Mesenchymal stem cell (in vitro differentiated cells and primary cell): ENCODE results near the gene SYTL2.

Experiments
- DNase-seq: peaks from one replicate; pipeline ENCODE4 v3.0.0-alpha.2; 2013
- H2AFZ ChIP-seq: one replicate; pipeline ENCODE4 v1.6.1; 2013; ENCODE audit warnings: low read depth, mild to moderate bottlenecking, control low read depth, inconsistent platforms, low read length, moderate library complexity
- H2AK5ac ChIP-seq: 2 replicates; pipeline ENCODE4 v1.6.1; 2013; ENCODE audit warnings: low read length, moderate library complexity, mild to moderate bottlenecking, inconsistent platforms; ENCODE audit not compliant: severe bottlenecking
- H2BK120ac ChIP-seq: one replicate; pipeline ENCODE4 v1.6.1; 2013; ENCODE audit warnings: low read depth, mild to moderate bottlenecking, inconsistent platforms, low read length, moderate library complexity
- H2BK12ac ChIP-seq, 2 experiments: one replicate each; pipeline ENCODE4 v1.6.1; 2013; ENCODE audit warnings: inconsistent platforms in 2 of 2, low read length in 2 of 2, mild to moderate bottlenecking in 2 of 2, moderate library complexity in 2 of 2, control low read depth in 1 of 2
- H2BK15ac ChIP-seq: one replicate; pipeline ENCODE4 v1.6.1; 2013; ENCODE audit warnings: mild to moderate bottlenecking, low read depth, inconsistent platforms; ENCODE audit not compliant: poor library complexity, severe bottlenecking
- H2BK5ac ChIP-seq: 2 replicates; pipeline ENCODE4 v1.6.1; 2013; ENCODE audit warnings: low read depth, mild to moderate bottlenecking, low read length, control low read depth, inconsistent platforms; ENCODE audit not compliant: poor library complexity, severe bottlenecking
- H3K14ac ChIP-seq, 2 experiments: one replicate each; pipeline ENCODE4 v1.6.1; 2013; ENCODE audit warnings: inconsistent platforms in 2 of 2, low read length in 2 of 2, control low read depth in 1 of 2, mild to moderate bottlenecking in 1 of 2, moderate library complexity in 1 of 2
- H3K18ac ChIP-seq, 2 experiments: one replicate each; pipeline ENCODE4 v1.6.1; 2013; ENCODE audit warnings: inconsistent platforms in 2 of 2, low read length in 2 of 2, control low read depth in 1 of 2, low read depth in 1 of 2, mild to moderate bottlenecking in 1 of 2
- H3K23ac ChIP-seq, 2 experiments: one replicate each; pipeline ENCODE4 v1.6.1; 2013; ENCODE audit warnings: inconsistent platforms in 2 of 2, low read length in 2 of 2, mild to moderate bottlenecking in 2 of 2, moderate library complexity in 2 of 2, control low read depth in 1 of 2
- H3K27ac ChIP-seq: 2 replicates; pipeline ENCODE4 v1.5.1; 2013; ENCODE audit warnings: mild to moderate bottlenecking, moderate library complexity, low read length, control low read depth, inconsistent platforms; ENCODE audit not compliant: poor library complexity, severe bottlenecking
- H3K27me3 ChIP-seq, 2 experiments: 2 replicates each; pipeline versions ENCODE4 v1.6.1 to v1.7.0; 2013; ENCODE audit warnings: low read length in 2 of 2, mild to moderate bottlenecking in 2 of 2, moderate library complexity in 2 of 2, control low read depth in 1 of 2, inconsistent platforms in 1 of 2; ENCODE audit not compliant: control insufficient read depth in 1 of 2, insufficient read depth in 1 of 2
- H3K36me3 ChIP-seq, 2 experiments: 2 replicates each; pipeline versions ENCODE4 v1.6.1 to v1.7.0; 2013; ENCODE audit warnings: low read length in 2 of 2, control low read depth in 1 of 2, inconsistent platforms in 1 of 2, low read depth in 1 of 2, mild to moderate bottlenecking in 1 of 2; ENCODE audit not compliant: insufficient read depth in 2 of 2, control insufficient read depth in 1 of 2
- H3K4ac ChIP-seq, 2 experiments: one replicate each; pipeline ENCODE4 v1.6.1; 2013; ENCODE audit warnings: inconsistent platforms in 2 of 2, low read length in 2 of 2, mild to moderate bottlenecking in 2 of 2, moderate library complexity in 2 of 2, control low read depth in 1 of 2, low read depth in 1 of 2
- H3K4me1 ChIP-seq: 2 replicates; pipeline ENCODE4 v1.6.1; 2013; ENCODE audit warnings: low read depth, low read length, control low read depth; ENCODE audit not compliant: control insufficient read depth, insufficient read depth
- H3K4me2 ChIP-seq: 2 replicates; pipeline ENCODE4 v1.6.1; 2013; ENCODE audit warnings: low read length, mild to moderate bottlenecking, inconsistent platforms; ENCODE audit not compliant: poor library complexity, severe bottlenecking
- H3K4me3 ChIP-seq, 2 experiments: 2 replicates each; pipeline versions ENCODE4 v1.5.1 to v1.7.0; 2013; ENCODE audit warnings: low read length in 2 of 2, mild to moderate bottlenecking in 2 of 2, control low read depth in 1 of 2, low read depth in 1 of 2; ENCODE audit not compliant: insufficient read depth in 1 of 2
- H3K79me1 ChIP-seq: replicated peaks from 2 replicates; pipeline ENCODE4 v1.6.1; 2013; ENCODE audit warnings: mild to moderate bottlenecking, control low read depth, low read length, inconsistent platforms; ENCODE audit not compliant: poor library complexity, severe bottlenecking
- H3K9ac ChIP-seq: 2 replicates; pipeline ENCODE4 v1.7.0; 2013; ENCODE audit warnings: mild to moderate bottlenecking, low read length, moderate library complexity
- H3K9me3 ChIP-seq: 2 replicates; pipeline ENCODE4 v1.7.0; 2013; ENCODE audit warnings: mild to moderate bottlenecking, low read length; ENCODE audit not compliant: control insufficient read depth
- H4K8ac ChIP-seq: one replicate; pipeline ENCODE4 v1.6.1; 2013; ENCODE audit warnings: inconsistent platforms, mild to moderate bottlenecking, low read length, moderate library complexity
- H4K91ac ChIP-seq: one replicate; pipeline ENCODE4 v1.6.1; 2013; ENCODE audit warnings: mild to moderate bottlenecking, low read length, inconsistent platforms
- WGBS: methylation state at CpG from one replicate; pipeline ENCODE4 v1.1.7; 2013; ENCODE audit warnings: mixed read lengths; 5-methylcytosine and 5-hydroxymethylcytosine counted together

SYTL2 gene

DNA sequence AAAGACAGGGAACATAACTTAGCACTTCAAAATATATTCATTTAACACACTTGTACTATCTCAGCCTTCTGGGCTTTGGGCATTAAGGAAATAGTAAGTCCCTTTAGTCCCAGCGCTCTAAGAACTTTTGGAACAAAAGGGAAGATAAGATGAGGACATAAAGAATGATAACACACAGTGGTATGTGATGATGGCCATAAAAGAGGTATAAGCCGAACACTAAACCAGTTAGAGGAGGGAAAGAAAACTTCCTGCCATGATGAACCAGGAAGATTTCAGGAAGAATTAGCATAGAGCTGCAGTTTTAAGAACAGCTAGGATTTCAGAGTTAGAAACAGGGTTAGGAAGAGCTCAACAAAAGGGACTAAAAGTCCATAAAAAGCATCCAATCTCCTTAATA lies 11.8 kb downstream of the SYTL2 start:
- Histone ChIP-seq H3K4ac (no peak overlapping the region), H2BK120ac (no peak overlapping the region), H3K27me3 (no peaks in the 10 kb centered on the region), H2BK12ac (no peak overlapping the region), H3K36me3 (no peaks in the 10 kb centered on the region), H2AFZ (no peak overlapping the region), H3K79me1 (peaks cover 2% of the 10 kb centered on the region), H3K27ac (no peak overlapping the region), H3K4me3 (no peak overlapping the region), H2AK5ac (no peak overlapping the region), H4K8ac (no peak overlapping the region), H3K14ac (no peak overlapping the region), H3K4me1 (no peaks in the 10 kb centered on the region), H3K9ac (no peak overlapping the region), H3K9me3 (no peaks in the 10 kb centered on the region), H4K91ac (no peak overlapping the region), H2BK5ac (no peak overlapping the region), H3K4me2 (no peak overlapping the region), H3K18ac (no peak overlapping the region), H3K23ac (no peak overlapping the region), H2BK15ac (no peak overlapping the region)
- no peak for DNase-seq
- WGBS, result 76% methylated on average over 2 of the region's 2 CpGs

DNA sequence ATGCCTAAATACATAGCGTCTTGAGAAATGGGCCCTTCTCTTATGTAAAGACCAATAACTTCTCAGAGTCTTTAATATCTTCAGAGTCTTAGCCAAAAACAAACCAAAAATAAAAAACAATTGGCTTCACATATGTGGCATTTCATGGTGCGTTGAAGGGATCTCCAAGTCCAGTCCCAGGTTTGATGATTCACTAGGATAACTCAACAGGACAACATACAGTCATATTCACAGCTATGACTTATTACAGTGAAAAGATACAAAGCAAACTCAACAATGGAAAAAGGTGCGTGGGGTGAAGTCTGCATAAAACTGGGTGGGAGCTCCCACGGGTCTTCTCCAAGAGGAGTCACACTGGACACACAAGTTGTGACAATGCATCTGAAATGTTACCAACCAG lies 12.6 kb downstream of the SYTL2 start:
- Histone ChIP-seq H3K4me2 (no peak overlapping the region), H2BK120ac (no peak overlapping the region), H3K4me1 (no peaks in the 10 kb centered on the region), H3K9me3 (no peaks in the 10 kb centered on the region), H2AK5ac (no peak overlapping the region), H3K36me3 (no peaks in the 10 kb centered on the region), H2BK5ac (no peak overlapping the region), H3K79me1 (peaks cover 2% of the 10 kb centered on the region), H4K91ac (no peak overlapping the region), H3K4me3 (no peak overlapping the region), H3K27ac (no peak overlapping the region), H4K8ac (no peak overlapping the region), H3K14ac (no peak overlapping the region), H3K4ac (no peak overlapping the region), H2BK15ac (no peak overlapping the region), H2BK12ac (no peak overlapping the region), H3K9ac (no peak overlapping the region), H3K18ac (no peak overlapping the region), H3K23ac (no peak overlapping the region), H2AFZ (no peak overlapping the region), H3K27me3 (no peaks in the 10 kb centered on the region)
- no peak for DNase-seq
- 95% methylated on average over 4 of the region's 4 CpGs for WGBS

DNA sequence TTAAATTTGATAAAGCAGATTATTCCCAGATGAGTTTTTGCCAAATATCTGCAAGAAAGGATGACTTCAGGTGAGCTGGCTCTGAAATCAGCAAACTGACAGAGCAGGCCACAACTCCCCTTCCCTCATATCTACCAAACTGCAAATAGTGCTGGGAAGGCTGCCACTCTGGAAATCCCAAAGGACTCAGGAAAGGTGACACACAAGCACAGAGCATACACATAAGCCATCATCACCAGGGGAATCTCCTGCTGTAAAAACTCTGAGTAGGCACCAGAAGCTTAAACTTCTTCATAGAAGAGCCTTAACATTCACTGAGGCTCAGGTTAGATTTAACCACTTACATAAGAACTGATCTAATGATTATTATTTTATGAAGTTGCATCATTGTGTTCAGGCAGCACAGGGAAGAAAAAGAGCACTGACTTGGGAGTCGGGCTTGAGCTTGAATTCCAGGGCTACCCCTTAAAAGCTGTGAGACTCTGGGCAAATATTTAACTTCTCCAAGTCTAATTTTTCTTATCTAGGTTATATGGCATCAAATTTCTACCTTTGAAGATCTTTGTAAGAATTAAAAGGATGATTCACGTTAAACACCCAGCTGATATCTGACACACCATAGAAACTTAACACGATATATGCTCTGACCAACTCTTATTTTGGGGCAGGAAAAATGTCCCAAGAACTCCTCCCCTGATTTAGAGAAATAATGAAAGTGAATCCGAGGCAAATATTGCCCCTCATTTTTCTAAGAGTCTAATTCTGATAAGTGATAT lies 15.0 kb downstream of the SYTL2 start:
- Histone ChIP-seq H3K36me3 (no peaks in the 10 kb centered on the region), H3K14ac (no peak overlapping the region), H4K91ac (no peak overlapping the region), H2AFZ (no peak overlapping the region), H3K23ac (no peak overlapping the region), H2BK15ac (no peak overlapping the region), H3K4me3 (no peak overlapping the region), H3K27ac (no peak overlapping the region), H3K9me3 (no peaks in the 10 kb centered on the region), H3K4me1 (no peaks in the 10 kb centered on the region), H2BK5ac (no peak overlapping the region), H3K4ac (no peak overlapping the region), H2BK120ac (no peak overlapping the region), H3K18ac (no peak overlapping the region), H3K4me2 (no peak overlapping the region), H2AK5ac (no peak overlapping the region), H3K79me1 (peaks cover 2% of the 10 kb centered on the region), H4K8ac (no peak overlapping the region), H3K9ac (no peak overlapping the region), H3K27me3 (no peaks in the 10 kb centered on the region), H2BK12ac (no peak overlapping the region)
- no peak for DNase-seq
- WGBS, result 100% methylated on average over 3 of the region's 4 CpGs

DNA sequence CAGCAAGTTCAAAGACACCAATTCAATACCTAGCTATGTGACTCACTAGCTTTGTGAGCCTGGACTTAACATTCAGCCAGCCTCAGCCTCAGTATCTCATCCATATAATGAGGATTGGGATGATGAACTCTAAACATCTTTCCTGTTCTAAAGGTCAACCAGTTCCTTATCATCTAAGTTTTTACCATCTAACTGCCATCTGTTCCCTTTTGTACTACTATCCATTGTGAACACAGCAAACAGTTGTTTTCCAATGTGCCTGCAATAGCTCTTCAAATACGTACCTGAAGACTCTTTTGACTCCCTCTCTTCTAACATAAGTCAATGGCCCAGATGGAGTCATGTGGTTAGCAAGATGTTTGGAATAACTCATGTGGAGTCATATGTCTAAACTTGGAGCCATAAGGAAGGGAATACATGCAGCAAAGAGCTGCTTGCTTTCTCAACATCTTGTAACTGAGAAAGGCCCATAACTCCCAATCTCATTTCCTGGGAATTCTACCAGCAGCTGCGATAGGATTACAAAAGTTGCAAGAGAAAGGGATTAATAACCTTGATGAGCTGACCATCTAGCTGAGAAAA lies 19.4 kb downstream of the SYTL2 start:
- no CpG with 5 or more reads among the region's 2 CpGs for WGBS

More for the DNA sequence above, 19.4 kb downstream of the SYTL2 start:
- Histone ChIP-seq H3K27ac (no peak overlapping the region), H3K18ac (no peak overlapping the region), H2BK15ac (no peak overlapping the region), H3K4me1 (peaks cover 2% of the 10 kb centered on the region), H4K8ac (no peak overlapping the region), H3K14ac (no peak overlapping the region), H3K79me1 (no peaks in the 10 kb centered on the region), H3K4me2 (no peak overlapping the region), H3K4ac (no peak overlapping the region), H3K36me3 (no peaks in the 10 kb centered on the region), H3K23ac (no peak overlapping the region), H2BK12ac (no peak overlapping the region), H2BK120ac (no peak overlapping the region), H3K9ac (no peak overlapping the region), H2BK5ac (no peak overlapping the region), H4K91ac (no peak overlapping the region), H3K4me3 (no peak overlapping the region), H3K9me3 (no peaks in the 10 kb centered on the region), H2AFZ (no peak overlapping the region), H2AK5ac (no peak overlapping the region), H3K27me3 (no peaks in the 10 kb centered on the region)
- no peak for DNase-seq
